ENCODE measurements around the gene MINDY2. TPM values are rescaled to one million over a fixed set of nuclear protein-coding genes. Genes with fewer than 3 reads are reported as not detected.

MINDY2 gene
- total and polyA plus RNA-seq, 9 of the 15 experiments (the other 6 are each of a cell fraction or from before 2014, with no cell fraction given) = 2.4 to 15.3 (median 7.2) TPM

- CTCF ChIA-PET (ENCODE audit: low intra/inter-chr PET ratio) = no interaction called here
- Histone ChIP-seq H3K9me3 (replicated peaks; ENCODE audit: control insufficient read depth, insufficient read depth, low read depth, low read length) (no peaks in the 10 kb centered on the region), H3K9me1 (ENCODE audit: control insufficient read depth, insufficient read depth, low read length) (no peaks in the 10 kb centered on the region), H3K4me3 (no peak overlapping the region), H2AFZ (ENCODE audit: low read depth, low read length) (no peak overlapping the region), H3K79me2 (ENCODE audit: control insufficient read depth, insufficient read depth, low read length) (peaks cover 97% of the 10 kb centered on the region), H3K27me3 (ENCODE audit: control insufficient read depth in 2 of 2, insufficient read depth in 2 of 2, low read length in 2 of 2) (no peaks in the 10 kb centered on the region), H4K20me1 (replicated peaks; ENCODE audit: control insufficient read depth, insufficient read depth, low read length) (peaks cover 20% of the 10 kb centered on the region), H3K4me1 (replicated peaks in 1 of 2; ENCODE audit: control insufficient read depth in 2 of 2, insufficient read depth in 2 of 2, low read length in 2 of 2) (peaks cover 0 to 25% of the 10 kb centered on the region in 2 experiments; a peak in 4 of 5 replicates), H3K4me2 (ENCODE audit: insufficient read depth, low read length) (no peak overlapping the region), H3K27ac (ENCODE audit: extremely low read depth, low read depth, low read length) (no peak overlapping the region), H3K9ac (ENCODE audit: insufficient read depth in 1 of 2, low read depth in 2 of 2, low read length in 2 of 2) (no peak overlapping the region), H3K36me3 (ENCODE audit: control insufficient read depth, insufficient read depth, low read length) (peaks cover 5% of the 10 kb centered on the region; the same call in 2 of the 3 replicates)
- 0 out of 2 replicates have a peak, but pooled peaks have one; percentile 20 for TF ChIP-seq PKNOX1 (IDR thresholded peaks at IDR 0.05)
- no peak for TF ChIP-seq HNRNPUL1 (IDR thresholded peaks at IDR 0.05; ENCODE audit: low read length)
- no peak for TF ChIP-seq ZNF75A (CRISPR knock-in tag; IDR thresholded peaks at IDR 0.05)
- TF ChIP-seq PHB (CRISPR knock-in tag; IDR thresholded peaks at IDR 0.05) = no peak
- no peak for TF ChIP-seq E2F6 (IDR thresholded peaks at IDR 0.05; ENCODE audit: borderline replicate concordance in 1 of 2, extremely low read depth in 1 of 2, insufficient read depth in 1 of 2, insufficient read length in 1 of 2, low read depth in 1 of 2, low read length in 1 of 2, poor library complexity in 1 of 2, severe bottlenecking in 1 of 2)
- no peak for TF ChIP-seq ZNF431 (CRISPR knock-in tag; IDR thresholded peaks at IDR 0.05)
- no peak for TF ChIP-seq ZNF239 (CRISPR knock-in tag; IDR thresholded peaks at IDR 0.05)
- POLR2A ChIA-PET = interaction anchor here (1.1 kb wide), 1 partner anchor 9 kb away, joined by 3 read pairs; no protein-coding TSS in a partner anchor
- in situ Hi-C loops (cut with MboI) = loop anchor here (10.0 kb wide), 1 partner anchor 306 kb away; the partner anchor contains the start of gene LIPC
- FAIRE-seq (no peak), DNase-seq (ENCODE audit: extremely low read depth in 1 of 4, low spot score in 3 of 4) (no peak), ATAC-seq (no peak)
- no TSS peak for BruUV-seq (replicated peaks)
- 61% methylated on average over 2 of the region's 2 CpGs for WGBS (ENCODE audit: insufficient coverage, low coverage, missing lambda C conversion rate)
- intact Hi-C loops (cut with micrococcal nuclease) = no loop called here
Observed at GRCh38 chr15:58741032-58741431, 30.1 kb upstream of the MINDY2 start.

Data from K562 (cell line).